GM19239 (cell line): Measurements from ENCODE around the gene TSGA10IP.
A peak's percentile ranks its signal among the peaks of the same experiment; 100 is the strongest.

Experiments used
- DNase-seq: peaks from one replicate; pipeline ENCODE4 v3.0.0; 2011; ENCODE audit warnings: low spot score; ENCODE audit not compliant: insufficient read length
- FAIRE-seq: peaks from 2 replicates; lab custom pipeline; 2011; peaks lifted over from hg19 to GRCh38; lab: Jason Lieb, UNC

Gene TSGA10IP

GRCh38 chr11:65945430-65945911 lies at the start of gene TSGA10IP:
TSGA10IP (plus strand) TSS chr11:65945480; CDS start chr11:65945676, 196 bp downstream.
- no peak for DNase-seq
- no peak for FAIRE-seq

GRCh38 chr11:65895482-65895981 lies 49.7 kb upstream of the TSGA10IP start:
- DNase-seq (no peak), FAIRE-seq (no peak)

- no peak for DNase-seq
- no peak for FAIRE-seq
Measured at GRCh38 chr11:65896034-65896999, 49.0 kb upstream of the TSGA10IP start.

GRCh38 chr11:65897020-65897471 lies 48.2 kb upstream of the TSGA10IP start:
- no peak for DNase-seq
- FAIRE-seq, result no peak

GRCh38 chr11:65898656-65899355 lies 46.5 kb upstream of the TSGA10IP start:
- FAIRE-seq (no peak), DNase-seq (no peak)

GRCh38 chr11:65899356-65900124 lies 45.7 kb upstream of the TSGA10IP start:
- FAIRE-seq (no peak), DNase-seq (no peak)

- DNase-seq (peak; percentile 76), FAIRE-seq (peak; percentile 18)
Measured at GRCh38 chr11:65900125-65900898, 45.0 kb upstream of the TSGA10IP start, which contains the start of gene FOSL1. FOSL1 (minus strand) TSS chr11:65900388; CDS start chr11:65900339, 49 bp downstream.

- FAIRE-seq, result no peak
- no peak for DNase-seq
Measured at GRCh38 chr11:65900899-65901180, 44.4 kb upstream of the TSGA10IP start.

- no peak for FAIRE-seq
Measured at GRCh38 chr11:65903068-65903481, 42.2 kb upstream of the TSGA10IP start.

GRCh38 chr11:65903715-65904114 lies 41.6 kb upstream of the TSGA10IP start:
- FAIRE-seq, result no peak
- no peak for DNase-seq

More at GRCh38 chr11:65903068-65903481, 42.2 kb upstream of the TSGA10IP start:
- no peak for DNase-seq

- DNase-seq (no peak), FAIRE-seq (no peak)
Measured at GRCh38 chr11:65906602-65907001, 38.7 kb upstream of the TSGA10IP start.

GRCh38 chr11:65907878-65908277 lies 37.4 kb upstream of the TSGA10IP start:
- FAIRE-seq (no peak), DNase-seq (no peak)

- no peak for DNase-seq
- no peak for FAIRE-seq
Measured at GRCh38 chr11:65911682-65912568, 33.4 kb upstream of the TSGA10IP start.

GRCh38 chr11:65912845-65913244 lies 32.4 kb upstream of the TSGA10IP start:
- no peak for FAIRE-seq

GRCh38 chr11:65915101-65915820 lies 30.0 kb upstream of the TSGA10IP start:
- no peak for FAIRE-seq
- no peak for DNase-seq

More at GRCh38 chr11:65912845-65913244, 32.4 kb upstream of the TSGA10IP start:
- DNase-seq, result no peak

- no peak for FAIRE-seq
- no peak for DNase-seq
Measured at GRCh38 chr11:65915821-65916251, 29.4 kb upstream of the TSGA10IP start.

- DNase-seq, result no peak
- no peak for FAIRE-seq
Measured at GRCh38 chr11:65916391-65916790, 28.9 kb upstream of the TSGA10IP start.

GRCh38 chr11:65917077-65917433 lies 28.2 kb upstream of the TSGA10IP start:
- no peak for DNase-seq
- FAIRE-seq, result no peak
